Neural cell (in vitro differentiated cells): ENCODE results near the gene ITPK1. TPM values are rescaled to one million over a fixed set of nuclear protein-coding genes. Genes with fewer than 3 reads are reported as not detected.

Experiments used
- H2AFZ ChIP-seq: fragments of 200-600, 300-800 bp; sonication (generic), shearing (Covaris generic); 2 replicates; pipeline ENCODE4 v1.6.0; 2014; ENCODE audit warnings: low read depth, mild to moderate bottlenecking, antibody characterized with exemption, low read length, moderate library complexity
- H3F3A ChIP-seq: fragments of 200-600 bp; shearing (Covaris generic); 2 replicates; pipeline ENCODE4 v1.6.1; 2016; ENCODE audit warnings: mild to moderate bottlenecking, moderate library complexity, mixed read lengths, antibody characterized with exemption, low read length; ENCODE audit not compliant: insufficient read depth, poor library complexity, severe bottlenecking
- H3K27ac ChIP-seq: fragments of 200-600, 300-800 bp; sonication (generic), shearing (Covaris generic); 2 replicates; pipeline ENCODE4 v1.5.1; 2014; ENCODE audit warnings: mild to moderate bottlenecking, low read length, moderate library complexity
- H3K27me3 ChIP-seq: fragments of 300-800, 200-600 bp; sonication (generic), shearing (Covaris generic); 2 replicates; pipeline ENCODE4 v1.6.0; 2014; ENCODE audit warnings: mild to moderate bottlenecking, low read depth, low read length, moderate library complexity; ENCODE audit not compliant: insufficient read depth
- H3K36me3 ChIP-seq: fragments of 300-800, 200-600 bp; sonication (generic), shearing (Covaris generic); 2 replicates; pipeline ENCODE4 v1.5.1; 2014; ENCODE audit warnings: mild to moderate bottlenecking, antibody characterized with exemption, low read length, moderate library complexity; ENCODE audit not compliant: insufficient read depth
- H3K4me2 ChIP-seq: fragments of 300-800, 200-600 bp; sonication (generic), shearing (Covaris generic); 2 replicates; pipeline ENCODE4 v1.6.0; 2014; ENCODE audit warnings: mild to moderate bottlenecking, low read length
- H3K4me3 ChIP-seq: fragments of 300-800, 200-600 bp; sonication (generic), shearing (Covaris generic); 2 replicates; pipeline ENCODE4 v1.5.1; 2014; ENCODE audit warnings: mild to moderate bottlenecking, low read length, moderate library complexity
- H3K79me2 ChIP-seq: fragments of 200-600 bp; shearing (Covaris generic); replicated peaks from 2 replicates; pipeline ENCODE4 v1.6.0; 2014; ENCODE audit warnings: mild to moderate bottlenecking, low read length, moderate library complexity; ENCODE audit not compliant: insufficient read depth
- H3K9ac ChIP-seq: fragments of 300-800, 200-600 bp; sonication (generic), shearing (Covaris generic); 2 replicates; pipeline ENCODE4 v1.6.1; 2016; ENCODE audit warnings: mild to moderate bottlenecking, low read length, mixed read lengths
- H3K9me2 ChIP-seq: fragments of 200-600 bp; shearing (Covaris generic); 2 replicates; pipeline ENCODE4 v1.6.1; 2016; ENCODE audit warnings: mild to moderate bottlenecking, low read length, mixed read lengths; ENCODE audit not compliant: insufficient read depth
- H3K9me3 ChIP-seq: fragments of 200-600, 300-800 bp; sonication (generic), shearing (Covaris generic); 2 replicates; pipeline ENCODE4 v1.6.1; 2016; ENCODE audit warnings: mild to moderate bottlenecking, mixed run types, low read length, moderate library complexity, mixed read lengths
- H4K20me1 ChIP-seq: fragments of 200-600 bp; shearing (Covaris generic); 2 replicates; pipeline ENCODE4 v1.6.1; 2016; ENCODE audit warnings: mild to moderate bottlenecking, mixed run types; ENCODE audit not compliant: insufficient read depth
- EP300 ChIP-seq: fragments of 450-650 bp; conservative IDR thresholded peaks from 2 replicates; pipeline ENCODE4 v1.6.1; 2014; ENCODE audit warnings: antibody characterized with exemption, mild to moderate bottlenecking, moderate library complexity; ENCODE audit not compliant: poor library complexity, severe bottlenecking
- EZH2 ChIP-seq: fragments of 200-600, 300-800 bp; shearing (Covaris generic), sonication (generic); IDR thresholded peaks from 2 replicates; pipeline ENCODE4 v1.6.1; 2014; ENCODE audit warnings: antibody characterized with exemption, low read length, borderline replicate concordance, mild to moderate bottlenecking; ENCODE audit not compliant: insufficient read depth, poor library complexity, severe bottlenecking
- MXI1 ChIP-seq: fragments of 450-650 bp; conservative IDR thresholded peaks from 2 replicates; pipeline ENCODE4 v1.6.1; 2014; ENCODE audit warnings: antibody characterized with exemption, mild to moderate bottlenecking; ENCODE audit not compliant: poor library complexity, severe bottlenecking
- POLR2AphosphoS5 ChIP-seq: IDR thresholded peaks from 2 replicates; pipeline ENCODE4 v1.6.1; 2012
- RAD21 ChIP-seq: fragments of 450-650 bp; conservative IDR thresholded peaks from 2 replicates; pipeline ENCODE4 v1.6.1; 2014; ENCODE audit warnings: antibody characterized with exemption, mild to moderate bottlenecking, moderate library complexity
- SMC3 ChIP-seq: fragments of 450-650 bp; conservative IDR thresholded peaks from 2 replicates; pipeline ENCODE4 v1.6.1; 2014; ENCODE audit warnings: antibody characterized with exemption, mild to moderate bottlenecking, moderate library complexity; ENCODE audit not compliant: poor library complexity
- TAF1 ChIP-seq: IDR thresholded peaks from 2 replicates; pipeline ENCODE4 v1.6.1; 2012; ENCODE audit warnings: low read depth
- polyA plus RNA-seq: library from polyadenylated mRNA; depleted of rRNA; stranded (reverse); fragments of >200 nt; gene quantifications from 2 replicates; pipeline ENCODE4 v1.2.3, GENCODE V29; 2014
- TF ChIP-seq, protein P1 (sequence below): IDR thresholded peaks from 2 replicates; pipeline ENCODE4 v1.6.1; 2012; ENCODE audit warnings: borderline replicate concordance
- TF ChIP-seq, protein P2 (sequence below): fragments of 450-650 bp; IDR thresholded peaks from 2 replicates; pipeline ENCODE4 v1.5.1; 2014; ENCODE audit warnings: antibody characterized with exemption, mild to moderate bottlenecking, moderate library complexity; ENCODE audit not compliant: poor library complexity, severe bottlenecking

ITPK1 gene
- polyA plus RNA-seq, 1 donor from 2014 or later: 65.0 TPM

DNA sequence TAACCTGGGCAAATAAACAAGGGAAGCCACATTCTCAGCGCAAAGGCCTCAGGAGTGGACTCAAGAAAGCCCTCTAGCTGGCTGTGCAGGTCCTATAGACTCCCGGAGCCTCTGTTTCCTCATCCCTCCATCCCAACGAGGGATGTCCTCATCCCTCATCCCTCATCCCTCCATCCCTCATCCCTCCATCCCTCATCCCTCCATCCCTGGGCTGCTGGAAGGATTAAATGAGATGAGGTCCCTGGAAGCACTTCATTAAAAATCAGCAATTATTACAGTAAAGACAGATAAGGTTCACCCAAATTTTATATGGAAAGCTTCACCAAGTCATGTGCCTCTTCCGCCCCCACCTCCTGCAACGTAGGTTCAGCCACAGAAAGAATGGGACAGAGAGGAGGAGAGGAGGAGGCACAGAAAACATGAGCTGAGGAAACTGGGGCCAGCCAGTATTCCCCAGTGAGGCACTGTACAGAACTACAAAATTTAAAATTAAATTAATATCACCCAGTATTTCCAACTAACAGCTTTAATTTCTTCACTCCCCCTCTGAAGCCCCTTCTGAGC is 4.8 kb downstream of the ITPK1 start:
- no peak overlapping the region for H3K27ac ChIP-seq
- no peak overlapping the region for H3K4me3 ChIP-seq

DNA sequence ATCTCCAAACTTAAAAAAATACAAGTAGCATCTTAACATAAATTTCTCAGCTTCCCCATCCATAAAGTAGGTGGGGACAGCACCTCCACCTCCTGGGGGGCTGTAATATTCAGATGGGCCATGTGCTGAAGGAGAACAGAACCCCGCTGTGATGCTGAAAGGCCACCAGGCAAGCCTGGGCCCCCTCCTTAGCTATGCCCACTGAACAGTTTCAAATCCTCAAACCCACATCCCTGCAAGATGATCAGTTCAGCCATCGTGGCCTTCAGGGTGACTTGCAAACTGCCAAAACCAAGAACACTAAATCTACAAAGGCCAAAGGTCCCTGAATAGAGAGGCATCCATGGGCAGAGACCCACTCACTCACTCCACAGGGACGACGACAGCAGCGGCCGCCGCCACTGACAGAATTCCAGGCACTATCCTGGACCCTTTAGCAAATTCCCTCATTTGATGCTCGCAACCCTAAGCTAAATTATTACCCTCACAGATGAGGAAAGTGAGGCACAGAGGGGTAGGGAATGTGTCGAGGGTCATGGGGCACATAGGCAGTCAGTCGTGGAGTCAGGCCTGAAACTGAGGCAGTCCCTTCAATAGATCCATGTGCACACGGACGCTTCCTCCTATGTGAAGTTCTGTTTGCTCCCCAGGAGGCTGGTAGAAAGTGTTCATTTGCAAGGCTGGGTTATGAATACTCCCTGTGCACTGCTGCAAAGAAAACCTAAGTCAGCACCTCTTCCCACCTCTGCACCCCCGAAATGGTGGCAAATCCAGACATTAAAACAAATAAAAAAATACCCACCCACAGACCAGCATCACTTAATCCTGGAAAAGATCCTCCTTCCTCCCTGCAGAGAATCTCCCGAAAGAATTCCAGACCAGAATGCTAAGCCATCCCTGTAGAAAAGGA is 5.9 kb downstream of the ITPK1 start:
- Histone ChIP-seq H3K4me2 (no peak overlapping the region), H3K9me3 (no peaks in the 10 kb centered on the region), H3K79me2 (peaks cover 27% of the 10 kb centered on the region), H3F3A (no peaks in the 10 kb centered on the region), H3K36me3 (no peaks in the 10 kb centered on the region), H2AFZ (no peak overlapping the region), H3K27me3 (no peaks in the 10 kb centered on the region), H3K27ac (no peak overlapping the region), H3K9me2 (no peaks in the 10 kb centered on the region), H4K20me1 (no peaks in the 10 kb centered on the region), H3K4me3 (no peak overlapping the region), H3K9ac (no peak overlapping the region)
- TF ChIP-seq RAD21 (no peak), TAF1 (no peak), MXI1 (no peak), POLR2AphosphoS5 (no peak), SMC3 (no peak), EP300 (no peak), EZH2 (no peak)
- TF ChIP-seq, protein P1, sequence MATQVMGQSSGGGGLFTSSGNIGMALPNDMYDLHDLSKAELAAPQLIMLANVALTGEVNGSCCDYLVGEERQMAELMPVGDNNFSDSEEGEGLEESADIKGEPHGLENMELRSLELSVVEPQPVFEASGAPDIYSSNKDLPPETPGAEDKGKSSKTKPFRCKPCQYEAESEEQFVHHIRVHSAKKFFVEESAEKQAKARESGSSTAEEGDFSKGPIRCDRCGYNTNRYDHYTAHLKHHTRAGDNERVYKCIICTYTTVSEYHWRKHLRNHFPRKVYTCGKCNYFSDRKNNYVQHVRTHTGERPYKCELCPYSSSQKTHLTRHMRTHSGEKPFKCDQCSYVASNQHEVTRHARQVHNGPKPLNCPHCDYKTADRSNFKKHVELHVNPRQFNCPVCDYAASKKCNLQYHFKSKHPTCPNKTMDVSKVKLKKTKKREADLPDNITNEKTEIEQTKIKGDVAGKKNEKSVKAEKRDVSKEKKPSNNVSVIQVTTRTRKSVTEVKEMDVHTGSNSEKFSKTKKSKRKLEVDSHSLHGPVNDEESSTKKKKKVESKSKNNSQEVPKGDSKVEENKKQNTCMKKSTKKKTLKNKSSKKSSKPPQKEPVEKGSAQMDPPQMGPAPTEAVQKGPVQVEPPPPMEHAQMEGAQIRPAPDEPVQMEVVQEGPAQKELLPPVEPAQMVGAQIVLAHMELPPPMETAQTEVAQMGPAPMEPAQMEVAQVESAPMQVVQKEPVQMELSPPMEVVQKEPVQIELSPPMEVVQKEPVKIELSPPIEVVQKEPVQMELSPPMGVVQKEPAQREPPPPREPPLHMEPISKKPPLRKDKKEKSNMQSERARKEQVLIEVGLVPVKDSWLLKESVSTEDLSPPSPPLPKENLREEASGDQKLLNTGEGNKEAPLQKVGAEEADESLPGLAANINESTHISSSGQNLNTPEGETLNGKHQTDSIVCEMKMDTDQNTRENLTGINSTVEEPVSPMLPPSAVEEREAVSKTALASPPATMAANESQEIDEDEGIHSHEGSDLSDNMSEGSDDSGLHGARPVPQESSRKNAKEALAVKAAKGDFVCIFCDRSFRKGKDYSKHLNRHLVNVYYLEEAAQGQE: no peak
- TF ChIP-seq, protein P2, sequence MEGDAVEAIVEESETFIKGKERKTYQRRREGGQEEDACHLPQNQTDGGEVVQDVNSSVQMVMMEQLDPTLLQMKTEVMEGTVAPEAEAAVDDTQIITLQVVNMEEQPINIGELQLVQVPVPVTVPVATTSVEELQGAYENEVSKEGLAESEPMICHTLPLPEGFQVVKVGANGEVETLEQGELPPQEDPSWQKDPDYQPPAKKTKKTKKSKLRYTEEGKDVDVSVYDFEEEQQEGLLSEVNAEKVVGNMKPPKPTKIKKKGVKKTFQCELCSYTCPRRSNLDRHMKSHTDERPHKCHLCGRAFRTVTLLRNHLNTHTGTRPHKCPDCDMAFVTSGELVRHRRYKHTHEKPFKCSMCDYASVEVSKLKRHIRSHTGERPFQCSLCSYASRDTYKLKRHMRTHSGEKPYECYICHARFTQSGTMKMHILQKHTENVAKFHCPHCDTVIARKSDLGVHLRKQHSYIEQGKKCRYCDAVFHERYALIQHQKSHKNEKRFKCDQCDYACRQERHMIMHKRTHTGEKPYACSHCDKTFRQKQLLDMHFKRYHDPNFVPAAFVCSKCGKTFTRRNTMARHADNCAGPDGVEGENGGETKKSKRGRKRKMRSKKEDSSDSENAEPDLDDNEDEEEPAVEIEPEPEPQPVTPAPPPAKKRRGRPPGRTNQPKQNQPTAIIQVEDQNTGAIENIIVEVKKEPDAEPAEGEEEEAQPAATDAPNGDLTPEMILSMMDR: no peak

More for the DNA sequence above, 4.8 kb downstream of the ITPK1 start:
- Histone ChIP-seq H3K27me3 (no peaks in the 10 kb centered on the region), H3K36me3 (no peaks in the 10 kb centered on the region), H3K4me2 (no peak overlapping the region), H3F3A (no peaks in the 10 kb centered on the region), H3K9me3 (no peaks in the 10 kb centered on the region), H2AFZ (no peak overlapping the region), H3K79me2 (peaks cover 27% of the 10 kb centered on the region), H3K9me2 (no peaks in the 10 kb centered on the region), H4K20me1 (no peaks in the 10 kb centered on the region), H3K9ac (no peak overlapping the region)
- TF ChIP-seq, protein P2: no peak
- no peak for TF ChIP-seq TAF1
- TF ChIP-seq EP300: no peak
- TF ChIP-seq RAD21: no peak
- TF ChIP-seq, protein P1: no peak
- no peak for TF ChIP-seq POLR2AphosphoS5
- TF ChIP-seq MXI1: no peak
